ENCODE data around the gene BMPR1A.

BMPR1A gene

GRCh38 chr10:86821388-86821999 lies 65.1 kb downstream of the BMPR1A start:
- no peak for DNase-seq (ENCODE audit: low read depth in 1 of 2, low spot score in 1 of 2)
- Histone ChIP-seq H3K27ac (replicated peaks) (no peak overlapping the region), H3K27me3 (ENCODE audit: insufficient read depth, poor library complexity, severe bottlenecking) (no peaks in the 10 kb centered on the region), H3K4me3 (replicated peaks; ENCODE audit: insufficient read depth, low read length) (no peak overlapping the region)
- TF ChIP-seq POLR2AphosphoS5 (IDR thresholded peaks at IDR 0.05; ENCODE audit: low read depth) (no peak), GABPA (IDR thresholded peaks at IDR 0.05; ENCODE audit: low read depth) (no peak), REST (IDR thresholded peaks at IDR 0.05; ENCODE audit: insufficient replicate concordance, low read depth) (no peak), CTCF (IDR thresholded peaks at IDR 0.05; ENCODE audit: insufficient read depth, low read length) (no peak), SPI1 (IDR thresholded peaks at IDR 0.05; ENCODE audit: borderline replicate concordance, low read depth) (no peak)

- Histone ChIP-seq H3K4me3 (replicated peaks; ENCODE audit: insufficient read depth, low read length) (no peak overlapping the region), H3K27ac (replicated peaks) (no peak overlapping the region), H3K27me3 (ENCODE audit: insufficient read depth, poor library complexity, severe bottlenecking) (peaks cover 2% of the 10 kb centered on the region)
- DNase-seq (ENCODE audit: low read depth in 1 of 2, low spot score in 1 of 2), result no peak
- TF ChIP-seq SPI1 (IDR thresholded peaks at IDR 0.05; ENCODE audit: borderline replicate concordance, low read depth) (no peak), REST (IDR thresholded peaks at IDR 0.05; ENCODE audit: insufficient replicate concordance, low read depth) (no peak), CTCF (IDR thresholded peaks at IDR 0.05; ENCODE audit: insufficient read depth, low read length) (no peak), GABPA (IDR thresholded peaks at IDR 0.05; ENCODE audit: low read depth) (no peak), POLR2AphosphoS5 (IDR thresholded peaks at IDR 0.05; ENCODE audit: low read depth) (no peak)
Observed at GRCh38 chr10:86823565-86823964, 67.1 kb downstream of the BMPR1A start.

DNA sequence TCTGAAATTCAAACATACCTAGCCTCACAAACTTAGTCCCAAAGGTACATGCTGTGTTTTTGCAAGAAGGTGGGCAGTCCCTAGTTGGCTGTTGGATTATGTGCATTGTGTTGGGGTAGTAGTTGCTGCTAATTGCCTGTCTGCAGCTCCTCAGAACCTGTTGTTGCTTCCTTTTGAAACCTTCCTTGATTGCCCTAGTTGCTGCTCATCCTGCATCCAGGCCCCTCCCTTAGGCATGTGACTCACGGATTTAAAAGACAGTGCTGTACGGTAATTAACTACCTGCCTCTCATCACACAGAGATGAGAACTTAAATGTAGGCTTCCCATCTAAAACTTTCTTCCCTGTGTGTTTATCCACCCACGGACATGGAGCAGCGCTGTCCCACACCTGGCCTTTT lies 67.7 kb downstream of the BMPR1A start:
- Histone ChIP-seq H3K4me3 (replicated peaks; ENCODE audit: insufficient read depth, low read length) (no peak overlapping the region), H3K27me3 (ENCODE audit: insufficient read depth, poor library complexity, severe bottlenecking) (peaks cover 2% of the 10 kb centered on the region), H3K27ac (replicated peaks) (no peak overlapping the region)
- no peak for TF ChIP-seq POLR2AphosphoS5 (IDR thresholded peaks at IDR 0.05; ENCODE audit: low read depth)
- no peak for TF ChIP-seq CTCF (IDR thresholded peaks at IDR 0.05; ENCODE audit: insufficient read depth, low read length)
- no peak for DNase-seq (ENCODE audit: low read depth in 1 of 2, low spot score in 1 of 2)

- Histone ChIP-seq H3K27ac (replicated peaks) (no peak overlapping the region), H3K27me3 (ENCODE audit: insufficient read depth, poor library complexity, severe bottlenecking) (peaks cover 2% of the 10 kb centered on the region), H3K4me3 (replicated peaks; ENCODE audit: insufficient read depth, low read length) (no peak overlapping the region)
- no peak for DNase-seq (ENCODE audit: low read depth in 1 of 2, low spot score in 1 of 2)
- no peak for TF ChIP-seq POLR2AphosphoS5 (IDR thresholded peaks at IDR 0.05; ENCODE audit: low read depth)
- TF ChIP-seq REST (IDR thresholded peaks at IDR 0.05; ENCODE audit: insufficient replicate concordance, low read depth), result no peak
- TF ChIP-seq CTCF (IDR thresholded peaks at IDR 0.05; ENCODE audit: insufficient read depth, low read length), result no peak
- no peak for TF ChIP-seq GABPA (IDR thresholded peaks at IDR 0.05; ENCODE audit: low read depth)
- TF ChIP-seq SPI1 (IDR thresholded peaks at IDR 0.05; ENCODE audit: borderline replicate concordance, low read depth), result no peak
Observed at GRCh38 chr10:86825366-86825765, 68.9 kb downstream of the BMPR1A start.
